Stimulated activated CD8-positive, alpha-beta memory T cell treated with anti-CD3 and anti-CD28 coated beads, Interleukin-4, amount 100 ng/mL, for 48 hours (primary cell): ENCODE results near the gene FAM13A.
"Not testable (repeated sequence)": the region's sequence is repeated elsewhere in the genome, so short reads cannot be mapped to it uniquely, and the experiment has no call there.

ENCODE experiments used
- DNase-seq: peaks from one replicate; pipeline ENCODE4 v3.0.0-alpha.2; 2020

Gene FAM13A

GRCh38 chr4:89056953-89057398 lies at the start of gene FAM13A:
FAM13A (minus strand) TSS chr4:89057185; CDS start chr4:89056964, 221 bp downstream.
- DNase-seq = no peak

GRCh38 chr4:89105726-89106125 lies 48.7 kb upstream of the FAM13A start:
- DNase-seq = no peak

GRCh38 chr4:89101256-89102161 lies 44.5 kb upstream of the FAM13A start:
- no peak for DNase-seq

- no peak for DNase-seq
These were observed 43.9 kb upstream of the FAM13A start for GRCh38 chr4:89100853-89101252.

- no peak for DNase-seq
These were observed 42.5 kb upstream of the FAM13A start for GRCh38 chr4:89099471-89099870.

GRCh38 chr4:89099034-89099433 lies 42.0 kb upstream of the FAM13A start:
- DNase-seq = no peak

- no peak for DNase-seq
These were observed 21.3 kb upstream of the FAM13A start for GRCh38 chr4:89078300-89078699.

GRCh38 chr4:89077761-89078160 lies 20.8 kb upstream of the FAM13A start:
- DNase-seq = no peak

- DNase-seq = no peak
These were observed 15.9 kb upstream of the FAM13A start for GRCh38 chr4:89072921-89073320.

- no peak for DNase-seq
These were observed 14.3 kb upstream of the FAM13A start for GRCh38 chr4:89071311-89071710.

- DNase-seq = no peak
These were observed 13.1 kb upstream of the FAM13A start for GRCh38 chr4:89070041-89070440.

- no peak for DNase-seq
These were observed 12.5 kb upstream of the FAM13A start for GRCh38 chr4:89069481-89069880.

GRCh38 chr4:89067417-89067816 lies 10.4 kb upstream of the FAM13A start:
- no peak for DNase-seq

- no peak for DNase-seq
These were observed 7.9 kb upstream of the FAM13A start for GRCh38 chr4:89064848-89065247.

- not testable (repeated sequence) for DNase-seq
These were observed 859 bp upstream of the FAM13A start for GRCh38 chr4:89057844-89058243.

GRCh38 chr4:89056292-89056952 lies 563 bp downstream of the FAM13A start:
- no peak for DNase-seq

GRCh38 chr4:89055157-89056080 lies 1.6 kb downstream of the FAM13A start:
- DNase-seq = no peak

- DNase-seq = no peak
These were observed 2.4 kb downstream of the FAM13A start for GRCh38 chr4:89054627-89055026.

GRCh38 chr4:89049853-89050252 lies 7.1 kb downstream of the FAM13A start:
- no peak for DNase-seq

GRCh38 chr4:89048906-89049601 lies 7.9 kb downstream of the FAM13A start:
- no peak for DNase-seq

GRCh38 chr4:89044147-89044900 lies 12.7 kb downstream of the FAM13A start:
- DNase-seq = no peak

GRCh38 chr4:89042055-89042454 lies 14.9 kb downstream of the FAM13A start:
- no peak for DNase-seq
